HG03565 (cell line): ENCODE data around the gene ADAMTS18.

Source experiments
- ATAC-seq: cut with Tn5 transposase; IDR thresholded peaks from one replicate; pipeline ENCODE4 v1.9.1; 2021; ENCODE audit warnings: mild to moderate bottlenecking, moderate library complexity; ENCODE audit not compliant: unreplicated experiment

ADAMTS18 gene

GRCh38 chr16:77331043-77331442 is 103.8 kb downstream of the ADAMTS18 start:
- ATAC-seq: no peak

GRCh38 chr16:77330332-77331042 is 104.3 kb downstream of the ADAMTS18 start:
- ATAC-seq: no peak

- ATAC-seq: no peak
Measured at GRCh38 chr16:77328768-77329167, 106.1 kb downstream of the ADAMTS18 start.

DNA sequence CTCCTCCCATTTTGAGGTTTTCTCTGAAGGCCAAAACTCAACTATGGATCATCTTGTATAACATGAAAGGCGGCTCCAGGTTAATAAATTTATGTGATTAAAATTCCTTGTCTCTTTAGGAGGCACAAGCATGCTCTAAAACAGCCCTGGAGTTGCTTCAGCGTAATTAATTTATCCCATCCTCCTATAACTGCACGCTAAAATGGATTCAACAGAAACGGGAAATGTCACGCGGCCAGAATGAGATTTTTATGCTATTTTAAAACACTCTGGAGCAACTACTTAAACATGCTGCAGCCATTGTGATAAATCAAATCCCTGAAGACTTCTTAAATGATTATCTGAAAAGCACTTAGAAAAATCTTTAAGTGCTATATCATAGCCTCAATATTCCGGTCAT is 106.6 kb downstream of the ADAMTS18 start:
- no peak for ATAC-seq

DNA sequence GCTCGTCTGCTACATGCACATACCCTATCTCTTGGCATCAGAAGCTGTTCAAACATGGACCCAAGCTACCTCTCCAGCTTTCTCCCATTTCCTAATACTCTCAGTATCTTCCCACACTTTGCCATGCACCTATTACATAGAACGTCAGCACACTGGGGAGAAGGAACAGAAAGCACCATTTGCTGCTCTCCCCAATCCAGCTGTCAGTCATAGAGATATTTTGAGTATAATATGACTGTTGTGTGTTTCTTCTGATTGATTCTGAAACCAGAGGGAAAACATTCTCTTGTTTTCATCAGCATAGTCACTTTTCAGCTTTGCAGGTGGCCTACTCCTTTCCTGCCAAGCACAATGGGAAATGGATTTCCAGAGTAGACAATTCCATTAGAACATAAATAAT is 107.1 kb downstream of the ADAMTS18 start:
- peak; percentile 74 for ATAC-seq

- no peak for ATAC-seq
Measured at GRCh38 chr16:77324729-77325128, 110.1 kb downstream of the ADAMTS18 start.

DNA sequence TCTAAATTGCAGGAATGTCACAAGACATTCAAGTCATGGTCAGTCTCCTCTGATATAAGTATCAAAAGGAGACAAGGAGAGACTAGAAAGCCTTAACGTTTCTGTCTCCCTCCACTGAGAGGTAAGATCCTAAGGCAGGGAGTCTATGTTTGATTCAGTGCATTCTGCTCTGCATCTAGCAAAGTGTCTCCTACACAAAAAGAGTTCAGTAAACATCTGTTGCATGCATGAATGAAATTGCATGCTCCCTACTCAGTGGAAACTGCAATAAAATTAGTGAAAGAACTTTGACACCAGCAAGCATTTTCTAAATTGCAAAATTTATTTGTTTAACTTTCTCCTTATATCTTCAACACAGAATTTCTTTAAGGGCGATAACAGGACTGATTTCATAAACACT is 111.1 kb downstream of the ADAMTS18 start:
- no peak for ATAC-seq

- no peak for ATAC-seq
Measured at GRCh38 chr16:77322757-77323156, 112.1 kb downstream of the ADAMTS18 start.

GRCh38 chr16:77317059-77317458 is 117.8 kb downstream of the ADAMTS18 start:
- no peak for ATAC-seq

- no peak for ATAC-seq
Measured at GRCh38 chr16:77310877-77311276, 124.0 kb downstream of the ADAMTS18 start.

GRCh38 chr16:77308163-77308561 is 126.7 kb downstream of the ADAMTS18 start:
- no peak for ATAC-seq

DNA sequence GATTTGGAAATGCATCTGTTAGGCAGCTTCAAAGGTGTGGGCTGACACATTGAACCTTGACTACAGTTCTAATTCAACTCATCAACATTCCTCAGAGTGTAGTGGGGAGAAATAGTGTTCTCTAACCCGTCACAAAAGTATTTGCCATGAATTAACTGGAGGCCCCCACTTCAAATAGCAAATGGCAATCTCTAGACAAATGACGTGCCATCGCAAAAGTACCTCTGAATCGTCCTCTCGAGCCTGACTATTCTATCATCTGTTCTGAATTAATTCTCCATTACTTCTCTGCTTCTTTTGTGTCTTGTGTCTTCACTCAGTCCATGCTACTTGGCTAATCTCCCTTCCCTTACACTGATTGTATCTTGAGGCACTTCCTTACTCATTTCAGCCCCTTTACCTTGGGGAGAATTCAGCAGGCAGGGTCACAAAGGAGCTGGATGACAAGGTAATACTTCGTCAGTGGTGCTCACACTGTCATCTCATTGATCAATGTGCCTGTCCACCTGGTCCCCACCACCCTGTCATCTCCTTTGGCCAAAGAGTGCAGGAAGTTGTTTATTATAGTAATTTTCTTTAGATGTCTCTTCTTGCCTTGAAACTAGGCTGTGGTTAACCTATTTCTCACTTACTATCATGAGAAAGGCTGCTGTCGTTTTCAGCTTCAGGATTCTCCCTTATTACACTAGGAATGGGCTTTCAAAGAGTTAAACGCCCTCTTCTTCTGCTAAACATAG is 127.2 kb downstream of the ADAMTS18 start:
- ATAC-seq: no peak

DNA sequence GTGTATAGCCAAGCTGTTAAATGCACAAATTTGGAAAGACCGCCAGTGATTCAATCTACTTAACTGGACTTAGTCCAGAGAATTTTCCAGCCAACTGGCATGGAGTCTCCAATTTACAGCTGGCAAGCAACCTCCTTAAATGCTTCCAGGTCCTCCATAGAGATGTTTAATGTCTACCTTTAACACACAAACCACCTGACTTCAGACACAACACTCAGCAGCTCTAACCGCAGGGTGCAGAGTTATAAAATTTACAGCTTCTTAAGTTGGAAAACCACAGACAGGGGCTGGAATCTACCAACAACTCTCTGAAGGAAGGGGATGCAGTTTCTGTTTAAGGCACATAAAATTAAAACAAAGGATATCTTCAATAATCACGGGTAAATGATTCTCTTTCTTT is 128.8 kb downstream of the ADAMTS18 start:
- ATAC-seq: no peak

- ATAC-seq: no peak
Measured at GRCh38 chr16:77304877-77305276, 130.0 kb downstream of the ADAMTS18 start.

DNA sequence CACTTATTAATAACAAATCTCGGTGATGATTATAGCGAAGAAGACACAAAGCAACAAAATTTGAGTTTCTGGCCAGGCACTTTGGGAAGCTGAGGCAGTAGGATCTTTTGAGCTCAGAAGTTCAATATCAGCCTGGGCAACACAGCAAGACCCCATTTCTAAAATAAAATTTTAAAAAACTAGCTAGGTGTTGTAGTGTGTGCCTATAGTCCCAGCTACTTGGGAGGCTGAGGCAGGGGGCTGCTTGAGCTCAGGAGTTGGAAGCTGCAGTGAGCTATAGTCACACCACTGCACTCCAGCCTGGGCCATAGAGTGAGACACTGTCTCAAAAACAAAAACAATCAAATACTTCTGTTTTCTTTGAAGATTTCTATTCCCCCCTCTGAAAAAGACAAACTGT is 130.7 kb downstream of the ADAMTS18 start:
- no peak for ATAC-seq

- ATAC-seq: no peak
Measured at GRCh38 chr16:77302674-77303073, 132.2 kb downstream of the ADAMTS18 start.

- no peak for ATAC-seq
Measured at GRCh38 chr16:77302249-77302648, 132.6 kb downstream of the ADAMTS18 start.

DNA sequence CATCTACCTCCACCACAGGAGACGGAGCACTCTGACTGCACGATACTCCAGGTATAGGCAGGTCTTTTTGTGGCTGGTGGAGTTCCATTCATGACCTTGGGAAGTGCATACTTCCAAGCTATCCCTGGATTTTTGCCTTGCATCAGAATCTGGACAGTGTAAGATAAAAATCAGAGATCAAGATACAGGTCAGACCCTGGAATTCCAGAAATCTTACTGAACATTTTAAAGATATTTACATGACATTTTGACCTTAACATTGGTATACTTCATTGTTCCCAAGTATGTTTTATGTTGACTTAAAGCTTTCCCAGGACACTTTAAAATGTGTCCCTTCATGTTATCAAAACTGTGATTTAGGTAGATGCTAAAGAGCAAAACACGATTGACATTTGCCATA is 134.6 kb downstream of the ADAMTS18 start:
- no peak for ATAC-seq

GRCh38 chr16:77299395-77299794 is 135.4 kb downstream of the ADAMTS18 start:
- peak; percentile 76 for ATAC-seq

DNA sequence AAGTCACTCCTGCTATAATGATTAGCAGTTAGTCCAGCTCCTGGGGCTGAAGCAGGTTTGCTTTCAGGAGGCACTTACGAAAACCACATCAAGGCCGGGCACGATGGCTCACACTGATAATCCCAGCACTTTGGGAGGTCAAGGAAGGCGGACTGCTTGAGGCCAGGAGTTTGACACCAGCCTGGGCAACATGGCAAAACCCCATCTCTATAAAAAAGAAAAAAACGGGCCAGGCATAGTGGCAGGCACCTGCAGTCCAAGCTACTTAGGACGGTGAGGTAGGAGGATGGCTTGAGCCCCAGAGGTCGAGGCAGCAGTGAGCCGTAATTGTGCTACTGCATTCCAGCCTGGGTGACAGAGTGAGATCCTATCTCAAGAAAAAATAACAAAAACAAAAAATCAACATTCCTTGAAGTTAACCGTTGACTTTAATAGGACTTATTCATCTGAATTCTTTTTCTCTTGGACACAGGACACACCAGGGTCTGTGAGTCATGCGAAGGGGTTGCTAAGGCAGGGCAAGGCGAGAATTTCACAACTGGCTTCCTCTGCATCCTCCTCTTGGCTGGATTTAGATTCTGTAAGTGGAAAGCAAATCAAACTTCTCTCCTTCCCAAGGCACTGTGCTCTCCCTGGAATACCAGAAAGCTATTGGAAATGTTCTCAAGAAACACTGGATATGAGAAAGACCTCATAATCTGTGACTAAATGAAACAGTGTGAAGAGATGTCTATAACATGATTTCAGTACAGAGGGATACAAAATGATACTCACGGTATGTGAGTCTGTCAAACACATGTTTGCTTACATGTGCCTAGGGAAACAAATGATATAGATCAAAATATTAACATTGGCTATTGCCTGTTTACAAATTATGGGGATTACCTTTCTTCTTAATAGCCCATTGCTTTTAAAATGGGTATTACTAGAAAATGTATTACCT is 136.1 kb downstream of the ADAMTS18 start:
- no peak for ATAC-seq

GRCh38 chr16:77297996-77298395 is 136.8 kb downstream of the ADAMTS18 start:
- no peak for ATAC-seq
